Measurements from ENCODE around the gene FIZ1.

DNA sequence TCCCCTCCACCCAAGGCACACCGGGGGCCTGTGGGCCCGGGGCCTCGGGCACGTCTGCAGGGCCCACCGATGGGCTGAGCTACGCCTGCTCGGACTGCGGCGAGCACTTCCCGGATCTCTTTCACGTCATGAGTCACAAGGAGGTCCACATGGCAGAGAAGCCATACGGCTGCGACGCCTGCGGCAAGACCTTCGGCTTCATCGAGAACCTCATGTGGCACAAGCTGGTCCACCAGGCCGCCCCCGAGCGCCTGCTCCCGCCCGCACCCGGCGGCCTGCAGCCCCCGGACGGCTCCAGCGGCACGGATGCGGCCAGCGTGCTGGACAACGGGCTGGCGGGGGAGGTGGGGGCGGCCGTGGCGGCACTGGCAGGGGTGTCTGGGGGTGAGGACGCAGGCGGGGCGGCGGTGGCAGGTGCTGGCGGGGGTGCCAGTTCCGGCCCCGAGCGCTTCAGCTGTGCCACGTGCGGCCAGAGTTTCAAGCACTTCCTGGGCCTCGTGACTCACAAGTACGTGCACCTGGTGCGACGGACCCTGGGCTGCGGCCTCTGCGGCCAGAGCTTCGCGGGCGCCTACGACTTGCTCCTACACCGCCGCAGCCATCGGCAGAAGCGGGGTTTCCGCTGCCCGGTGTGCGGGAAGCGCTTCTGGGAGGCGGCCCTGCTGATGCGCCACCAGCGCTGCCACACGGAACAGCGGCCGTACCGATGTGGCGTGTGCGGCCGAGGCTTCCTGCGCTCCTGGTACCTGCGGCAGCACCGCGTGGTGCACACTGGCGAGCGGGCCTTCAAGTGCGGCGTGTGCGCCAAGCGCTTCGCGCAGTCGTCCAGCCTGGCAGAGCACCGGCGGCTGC is 16.5 kb upstream of the FIZ1 start:
- TF ChIP-seq, protein P1, sequence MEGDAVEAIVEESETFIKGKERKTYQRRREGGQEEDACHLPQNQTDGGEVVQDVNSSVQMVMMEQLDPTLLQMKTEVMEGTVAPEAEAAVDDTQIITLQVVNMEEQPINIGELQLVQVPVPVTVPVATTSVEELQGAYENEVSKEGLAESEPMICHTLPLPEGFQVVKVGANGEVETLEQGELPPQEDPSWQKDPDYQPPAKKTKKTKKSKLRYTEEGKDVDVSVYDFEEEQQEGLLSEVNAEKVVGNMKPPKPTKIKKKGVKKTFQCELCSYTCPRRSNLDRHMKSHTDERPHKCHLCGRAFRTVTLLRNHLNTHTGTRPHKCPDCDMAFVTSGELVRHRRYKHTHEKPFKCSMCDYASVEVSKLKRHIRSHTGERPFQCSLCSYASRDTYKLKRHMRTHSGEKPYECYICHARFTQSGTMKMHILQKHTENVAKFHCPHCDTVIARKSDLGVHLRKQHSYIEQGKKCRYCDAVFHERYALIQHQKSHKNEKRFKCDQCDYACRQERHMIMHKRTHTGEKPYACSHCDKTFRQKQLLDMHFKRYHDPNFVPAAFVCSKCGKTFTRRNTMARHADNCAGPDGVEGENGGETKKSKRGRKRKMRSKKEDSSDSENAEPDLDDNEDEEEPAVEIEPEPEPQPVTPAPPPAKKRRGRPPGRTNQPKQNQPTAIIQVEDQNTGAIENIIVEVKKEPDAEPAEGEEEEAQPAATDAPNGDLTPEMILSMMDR (tag by site-specific recombination; IDR thresholded peaks at IDR 0.05): no peak
- TF ChIP-seq ZNF274 (IDR thresholded peaks at IDR 0.05; ENCODE audit: low read length): no peak
- no peak for TF ChIP-seq ZNF274 (tag by site-specific recombination; IDR thresholded peaks at IDR 0.05; ENCODE audit: borderline replicate concordance)
- TF ChIP-seq ZNF140 (tag by site-specific recombination; IDR thresholded peaks at IDR 0.05): no peak
- TF ChIP-seq KLF9 (tag by site-specific recombination; IDR thresholded peaks at IDR 0.05; ENCODE audit: low read depth): no peak
- no peak for TF ChIP-seq ZNF433 (tag by site-specific recombination; IDR thresholded peaks at IDR 0.05; ENCODE audit: low read depth)

Measured in HEK293 (cell line).